HepG2 (cell line): Measurements from ENCODE around the gene MTG1. TPM values are rescaled to one million over a fixed set of nuclear protein-coding genes. Genes with fewer than 3 reads are reported as not detected.

Experiments
- ARID2 ChIP-seq: sonication (generic); formaldehyde crosslinking; IDR thresholded peaks from 2 replicates; pipeline ENCODE4 v1.8.1; 2022; ENCODE audit warnings: mild to moderate bottlenecking, missing genetic modification reagents, borderline replicate concordance
- CENPX ChIP-seq: sonication (generic); formaldehyde crosslinking; IDR thresholded peaks from 2 replicates; pipeline ENCODE4 v1.9.0; 2021; ENCODE audit warnings: mild to moderate bottlenecking, missing genetic modification reagents, moderate library complexity
- HMGA1 ChIP-seq: sonication (generic); formaldehyde crosslinking; conservative IDR thresholded peaks from 2 replicates; pipeline ENCODE4 v1.4.0; 2020; ENCODE audit warnings: missing genetic modification reagents
- MED13 ChIP-seq: sonication (generic); formaldehyde crosslinking; IDR thresholded peaks from 2 replicates; pipeline ENCODE4 v1.5.0; 2020; ENCODE audit warnings: missing genetic modification reagents
- MED8 ChIP-seq: sonication (generic); formaldehyde crosslinking; IDR thresholded peaks from 2 replicates; pipeline ENCODE4 v1.8.1; 2023; ENCODE audit warnings: mild to moderate bottlenecking, missing genetic modification reagents; ENCODE audit not compliant: insufficient replicate concordance
- PBX2 ChIP-seq: IDR thresholded peaks from 2 replicates; pipeline ENCODE4 v1.6.1; 2016; ENCODE audit warnings: control low read depth
- PCBP2 ChIP-seq: fragments of 200-400 bp; formaldehyde crosslinking; optimal IDR thresholded peaks from 2 replicates; pipeline ENCODE3; 2018; ENCODE audit warnings: low read length, low read depth; ENCODE audit not compliant: poor library complexity, severe bottlenecking
- RXRA ChIP-seq: sonication (generic); formaldehyde crosslinking; IDR thresholded peaks from 2 replicates; pipeline ENCODE4 v1.5.1; 2020; ENCODE audit warnings: missing genetic modification reagents
- SETDB1 ChIP-seq: sonication (generic); formaldehyde crosslinking; IDR thresholded peaks from 2 replicates; pipeline ENCODE4 v1.5.1; 2020; ENCODE audit warnings: missing genetic modification reagents, mild to moderate bottlenecking, borderline replicate concordance
- ZFAT ChIP-seq: sonication (generic); formaldehyde crosslinking; conservative IDR thresholded peaks from 2 replicates; pipeline ENCODE4 v1.8.1; 2023; ENCODE audit warnings: missing genetic modification reagents, inconsistent platforms
- ZFY ChIP-seq: sonication (generic); formaldehyde crosslinking; IDR thresholded peaks from 2 replicates; pipeline ENCODE4 v1.4.0; 2020; ENCODE audit warnings: missing genetic modification reagents
- ZKSCAN5 ChIP-seq: sonication (generic); formaldehyde crosslinking; IDR thresholded peaks from 2 replicates; pipeline ENCODE4 v1.5.1; 2020; ENCODE audit warnings: mild to moderate bottlenecking, missing genetic modification reagents
- ZNF407 ChIP-seq: sonication (generic); formaldehyde crosslinking; IDR thresholded peaks from one replicate; pipeline ENCODE4 v1.5.1; 2020; ENCODE audit warnings: mild to moderate bottlenecking, missing genetic modification reagents; ENCODE audit errors: not compliant biosample characterization
- ZNF574 ChIP-seq: sonication (generic); formaldehyde crosslinking; IDR thresholded peaks from 2 replicates; pipeline ENCODE4 v1.4.0; 2020; ENCODE audit warnings: missing genetic modification reagents
- ZNF652 ChIP-seq: IDR thresholded peaks from 2 replicates; pipeline ENCODE4 v1.6.1; 2016; ENCODE audit warnings: low read depth, borderline replicate concordance
- ZNF75D ChIP-seq: sonication (generic); formaldehyde crosslinking; IDR thresholded peaks from 2 replicates; pipeline ENCODE4 v1.8.1; 2023; ENCODE audit warnings: missing genetic modification reagents, mild to moderate bottlenecking, borderline replicate concordance
- ZNF766 ChIP-seq: sonication (generic); formaldehyde crosslinking; IDR thresholded peaks from 2 replicates; pipeline ENCODE4 v1.5.0; 2020; ENCODE audit warnings: missing genetic modification reagents, borderline replicate concordance
- polyA plus RNA-seq, 8 experiments: library from polyadenylated mRNA; depleted of rRNA in 3 of 8; stranded (reverse) in 7 of 8; unstranded in 1 of 8; fragments of >200 nt; fragmentation: Illumina TruSeq in 4 of 8; extraction: Trizol in 4 of 8; gene quantifications; 2 replicates each; pipeline versions ENCODE4 v1.2.1 to v1.2.3, GENCODE V29; 2011 to 2016; ENCODE audit warnings: low read depth in 4 of 8, missing spikeins in 1 of 8, mixed read lengths in 1 of 8; ENCODE audit not compliant: insufficient read depth in 1 of 8
- total RNA-seq, 5 experiments: library from RNA; depleted of rRNA; stranded (reverse); fragments of >200 nt; fragmentation: Illumina TruSeq; extraction: Trizol; gene quantifications; 2 replicates each; pipeline ENCODE4 v1.2.3, GENCODE V29; 2016; ENCODE audit warnings: low read depth in 1 of 5

The MTG1 gene
- total and polyA plus RNA-seq, 2 of the 13 experiments (the other 11 are each of a cell fraction or from before 2014, with no cell fraction given): 42.0 to 103 TPM

- no peak; the same call in 1 of the 2 replicates for TF ChIP-seq ZNF574 (CRISPR knock-in tag)
- no peak for TF ChIP-seq PBX2 (CRISPR knock-in tag)
- TF ChIP-seq ZNF75D (CRISPR knock-in tag): no peak
- TF ChIP-seq ZNF766: 0 out of 2 replicates have a peak, but pooled peaks have one; percentile 50
- no peak for TF ChIP-seq ZNF652
- TF ChIP-seq ZKSCAN5 (CRISPR knock-in tag): no peak
- TF ChIP-seq SETDB1: no peak
- peak; percentile 52 for TF ChIP-seq ARID2 (CRISPR knock-in tag)
- no peak for TF ChIP-seq MED13 (CRISPR knock-in tag)
- TF ChIP-seq HMGA1 (CRISPR knock-in tag): no peak
- TF ChIP-seq MED8 (CRISPR knock-in tag): no peak
- no peak for TF ChIP-seq ZFAT (CRISPR knock-in tag)
- TF ChIP-seq CENPX: no peak
- TF ChIP-seq RXRA: peak; percentile 19; the same call in 1 of the 2 replicates
- TF ChIP-seq PCBP2: no peak
- TF ChIP-seq ZNF407 (CRISPR knock-in tag): peak; percentile 20
- TF ChIP-seq ZFY: peak; percentile 73; the same call in 1 of the 2 replicates
These were observed 36.4 kb upstream of the MTG1 start, which contains the start of gene FUOM (continued) for GRCh38 chr10:133357285-133358161.
